ENCODE results near the gene IL1R2. TPM values are rescaled to one million over a fixed set of nuclear protein-coding genes. Genes with fewer than 3 reads are reported as not detected.

The IL1R2 gene
- total RNA-seq, 4 donors from 2014 or later = 2.7 to 6.1 (median 3.6) TPM

DNA sequence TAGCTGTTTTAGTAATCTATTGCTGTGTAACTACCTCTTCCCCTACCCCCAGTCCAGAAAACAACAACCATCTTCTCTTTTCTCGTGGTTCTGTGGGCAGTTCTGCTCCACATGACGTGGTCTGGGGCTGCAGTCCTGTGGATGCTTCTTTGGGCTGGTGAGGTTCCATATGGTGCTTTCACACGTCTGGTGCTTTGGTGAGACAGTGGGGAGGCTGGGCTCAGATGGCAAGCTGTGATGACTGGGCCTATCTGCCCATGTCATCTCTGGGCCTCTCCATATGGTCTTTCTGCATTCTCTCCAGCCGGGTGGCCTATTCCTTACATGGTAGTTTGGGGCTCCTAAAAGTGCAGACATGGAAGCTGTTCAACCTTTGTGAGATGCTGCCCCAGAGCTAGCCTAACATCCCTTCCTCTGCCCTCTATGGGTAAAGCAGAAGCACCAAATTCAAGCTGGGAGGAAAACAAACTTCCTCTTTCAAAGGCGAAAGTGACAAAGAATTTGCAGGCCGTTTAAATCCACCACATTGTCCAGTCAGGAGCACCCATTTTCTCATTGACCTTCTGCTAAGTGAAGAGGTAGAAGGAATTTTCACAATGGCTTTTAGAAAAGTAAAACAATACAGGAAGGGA is 82.5 kb downstream of the IL1R2 start:
- intact Hi-C loops (cut with DNase I) = no loop called here
- Histone ChIP-seq H3K4me1 (peaks cover 15 to 21% of the 10 kb centered on the region in 2 donors), H3K4me3 (replicated peaks in 1 of 3) (no peak overlapping the region), H3K27ac (no peak overlapping the region), H3K27me3 (no peaks in the 10 kb centered on the region), H3K9me3 (no peaks in the 10 kb centered on the region), H3K36me3 (no peaks in the 10 kb centered on the region)
- 72 to 76% methylated on average over 6 of the region's 6 CpGs for WGBS, 2 donors
- no peak for TF ChIP-seq POLR2A (IDR thresholded peaks at IDR 0.05)
- TF ChIP-seq, protein P1, sequence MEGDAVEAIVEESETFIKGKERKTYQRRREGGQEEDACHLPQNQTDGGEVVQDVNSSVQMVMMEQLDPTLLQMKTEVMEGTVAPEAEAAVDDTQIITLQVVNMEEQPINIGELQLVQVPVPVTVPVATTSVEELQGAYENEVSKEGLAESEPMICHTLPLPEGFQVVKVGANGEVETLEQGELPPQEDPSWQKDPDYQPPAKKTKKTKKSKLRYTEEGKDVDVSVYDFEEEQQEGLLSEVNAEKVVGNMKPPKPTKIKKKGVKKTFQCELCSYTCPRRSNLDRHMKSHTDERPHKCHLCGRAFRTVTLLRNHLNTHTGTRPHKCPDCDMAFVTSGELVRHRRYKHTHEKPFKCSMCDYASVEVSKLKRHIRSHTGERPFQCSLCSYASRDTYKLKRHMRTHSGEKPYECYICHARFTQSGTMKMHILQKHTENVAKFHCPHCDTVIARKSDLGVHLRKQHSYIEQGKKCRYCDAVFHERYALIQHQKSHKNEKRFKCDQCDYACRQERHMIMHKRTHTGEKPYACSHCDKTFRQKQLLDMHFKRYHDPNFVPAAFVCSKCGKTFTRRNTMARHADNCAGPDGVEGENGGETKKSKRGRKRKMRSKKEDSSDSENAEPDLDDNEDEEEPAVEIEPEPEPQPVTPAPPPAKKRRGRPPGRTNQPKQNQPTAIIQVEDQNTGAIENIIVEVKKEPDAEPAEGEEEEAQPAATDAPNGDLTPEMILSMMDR (IDR thresholded peaks at IDR 0.05) = no peak
- no peak for DNase-seq

DNA sequence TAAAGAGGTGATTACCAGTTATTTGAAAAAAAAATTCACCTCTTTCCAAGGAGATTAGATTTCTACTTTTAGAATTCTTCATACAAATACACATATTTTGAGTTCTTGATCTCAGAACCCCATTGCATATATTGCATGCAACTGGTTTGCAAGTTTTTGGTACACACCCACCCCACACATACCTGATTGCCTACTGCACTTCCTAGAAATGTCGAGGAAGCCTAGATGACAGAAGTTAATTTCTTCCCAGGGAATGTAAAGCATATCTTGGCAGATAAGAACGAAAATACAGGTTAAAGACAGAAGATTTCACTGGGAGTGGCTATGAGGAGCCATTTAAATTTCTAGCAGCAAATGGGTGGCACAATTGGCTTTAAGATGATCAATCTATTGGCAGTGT is 83.7 kb downstream of the IL1R2 start:
- Histone ChIP-seq H3K27me3 (no peaks in the 10 kb centered on the region), H3K4me3 (replicated peaks in 1 of 3) (no peak overlapping the region), H3K27ac (no peak overlapping the region), H3K9me3 (no peaks in the 10 kb centered on the region), H3K4me1 (peaks cover 7 to 12% of the 10 kb centered on the region in 2 donors), H3K36me3 (no peaks in the 10 kb centered on the region)
- TF ChIP-seq, protein P1 (IDR thresholded peaks at IDR 0.05) = no peak
- no peak for TF ChIP-seq POLR2A (IDR thresholded peaks at IDR 0.05)
- intact Hi-C loops (cut with DNase I) = no loop called here
- DNase-seq = no peak
- WGBS, 2 donors = 90 to 93% methylated on average over 2 of the region's 2 CpGs

DNA sequence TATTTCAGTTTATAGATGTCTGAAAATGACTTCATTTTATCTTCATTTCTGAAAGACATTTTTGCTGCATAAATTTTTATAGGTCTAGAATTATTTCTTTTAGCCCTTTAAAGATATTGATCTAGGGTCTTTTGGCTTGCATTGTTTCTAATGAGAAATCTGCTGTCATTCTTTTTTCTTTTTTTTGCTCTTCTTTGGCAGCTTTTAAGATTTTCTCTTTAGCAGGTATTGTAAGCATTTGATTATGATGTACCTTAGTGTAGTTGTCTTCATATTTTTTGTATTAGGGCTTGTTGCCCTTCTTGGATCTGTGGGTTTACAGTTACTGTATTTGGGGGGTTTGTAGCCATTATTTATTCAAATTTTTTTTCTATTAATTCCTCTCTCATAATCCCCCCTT is 84.8 kb downstream of the IL1R2 start:
- intact Hi-C loops (cut with DNase I) = no loop called here
- Histone ChIP-seq H3K27me3 (no peaks in the 10 kb centered on the region), H3K4me1 (peaks cover 0 to 3% of the 10 kb centered on the region in 2 donors), H3K36me3 (no peaks in the 10 kb centered on the region), H3K9me3 (no peaks in the 10 kb centered on the region), H3K4me3 (replicated peaks in 1 of 3) (no peak overlapping the region), H3K27ac (no peak overlapping the region)
- TF ChIP-seq, protein P1 (IDR thresholded peaks at IDR 0.05) = no peak
- TF ChIP-seq POLR2A (IDR thresholded peaks at IDR 0.05) = no peak
- no peak for DNase-seq

Other genes with a start within 250 kb of the IL1R2 start
- 100 to 1,000 TPM in 2 of 4 donors, 10 to 100 TPM in 2; 57.6 to 220 (median 103) TPM for gene IL1R1, start 150.8 kb downstream of the IL1R2 start, total RNA-seq
- gene IL1RL2, start 195.1 kb downstream of the IL1R2 start, total RNA-seq = 1 to 10 TPM; 2.2 to 6.2 (median 3.7) TPM